Stimulated activated effector memory CD8-positive, alpha-beta T cell treated with anti-CD3 and anti-CD28 coated beads, Interleukin-12 subunit alpha, Interleukin-12 subunit beta, amount 100 ng/mL, for 72 hours (primary cell): ENCODE results near the gene RCE1.
"Not testable (repeated sequence)": the region's sequence is repeated elsewhere in the genome, so short reads cannot be mapped to it uniquely, and the experiment has no call there.

Source experiments
- ATAC-seq: fragments of 150-1000 bp; cut with Tn5 transposase; 2 replicates; pipeline ENCODE4 v1.10.0; 2021
- DNase-seq, 2 donors: peaks; one replicate each; pipeline ENCODE4 v3.0.0; 2021 to 2022; ENCODE audit warnings: low spot score in 2 of 2
- H3K27ac Mint-ChIP-seq: one replicate; pipeline ENCODE4 v1.8.0; 2022; ENCODE audit warnings: mild to moderate bottlenecking, mixed read lengths
- H3K36me3 Mint-ChIP-seq: one replicate; pipeline ENCODE4 v1.8.0; 2022; ENCODE audit warnings: mild to moderate bottlenecking, mixed read lengths
- H3K4me1 Mint-ChIP-seq: one replicate; pipeline ENCODE4 v1.8.0; 2022; ENCODE audit warnings: mixed read lengths
- H3K4me3 Mint-ChIP-seq: one replicate; pipeline ENCODE4 v1.8.0; 2022; ENCODE audit warnings: mild to moderate bottlenecking, mixed read lengths
- H3K9me3 Mint-ChIP-seq: one replicate; pipeline ENCODE4 v1.8.0; 2022; ENCODE audit warnings: mixed read lengths

Gene RCE1, protein sequence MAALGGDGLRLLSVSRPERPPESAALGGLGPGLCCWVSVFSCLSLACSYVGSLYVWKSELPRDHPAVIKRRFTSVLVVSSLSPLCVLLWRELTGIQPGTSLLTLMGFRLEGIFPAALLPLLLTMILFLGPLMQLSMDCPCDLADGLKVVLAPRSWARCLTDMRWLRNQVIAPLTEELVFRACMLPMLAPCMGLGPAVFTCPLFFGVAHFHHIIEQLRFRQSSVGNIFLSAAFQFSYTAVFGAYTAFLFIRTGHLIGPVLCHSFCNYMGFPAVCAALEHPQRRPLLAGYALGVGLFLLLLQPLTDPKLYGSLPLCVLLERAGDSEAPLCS

DNA sequence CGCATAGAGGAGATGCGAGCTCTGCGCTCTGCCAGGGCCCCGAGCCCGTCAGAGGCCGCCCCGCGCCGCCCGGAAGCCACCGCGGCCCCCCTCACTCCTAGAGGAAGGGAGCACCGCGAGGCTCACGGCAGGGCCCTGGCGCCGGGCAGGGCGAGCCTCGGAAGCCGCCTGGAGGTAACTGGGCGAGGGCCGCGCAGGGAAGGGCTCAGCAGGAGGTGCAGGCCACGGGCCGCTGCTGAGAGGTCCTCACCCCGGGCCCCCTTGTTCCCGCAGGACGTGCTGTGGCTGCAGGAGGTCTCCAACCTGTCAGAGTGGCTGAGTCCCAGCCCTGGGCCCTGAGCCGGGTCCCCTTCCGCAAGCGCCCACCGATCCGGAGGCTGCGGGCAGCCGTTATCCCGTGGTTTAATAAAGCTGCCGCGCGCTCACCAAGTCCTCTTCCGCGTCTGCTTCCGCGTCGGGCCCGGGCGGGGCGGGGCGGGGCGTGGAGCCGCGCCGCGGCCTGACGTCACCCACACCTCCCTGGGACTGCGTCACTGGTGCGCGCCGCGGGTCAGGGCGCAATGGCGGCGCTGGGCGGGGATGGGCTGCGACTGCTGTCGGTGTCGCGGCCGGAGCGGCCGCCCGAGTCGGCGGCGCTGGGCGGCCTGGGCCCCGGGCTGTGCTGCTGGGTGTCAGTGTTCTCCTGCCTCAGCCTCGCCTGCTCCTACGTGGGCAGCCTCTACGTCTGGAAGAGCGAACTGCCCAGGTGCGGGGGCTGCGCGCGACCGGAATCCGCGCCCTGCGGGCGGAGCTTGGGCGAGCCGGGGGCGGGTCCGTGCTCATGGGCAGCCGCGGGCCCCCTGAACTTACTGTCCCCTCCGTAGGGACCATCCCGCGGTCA lies at the start of gene RCE1:
TSS of gene RCE1 (plus strand) at position 546 of the 880 bp plus-strand sequence. CDS start at position 561, 15 bp downstream.
- Mint-ChIP-seq H3K27ac (peak within 1 kb of the TSS; percentile 99), H3K9me3 (no peaks in the 10 kb centered on the region), H3K4me3 (peak within 1 kb of the TSS; percentile 97), H3K36me3 (peaks cover 62% of the 10 kb centered on the region), H3K4me1 (peaks cover 57% of the 10 kb centered on the region)
- DNase-seq (peak; percentile 91 to 95), ATAC-seq (peak; percentile 95)

DNA sequence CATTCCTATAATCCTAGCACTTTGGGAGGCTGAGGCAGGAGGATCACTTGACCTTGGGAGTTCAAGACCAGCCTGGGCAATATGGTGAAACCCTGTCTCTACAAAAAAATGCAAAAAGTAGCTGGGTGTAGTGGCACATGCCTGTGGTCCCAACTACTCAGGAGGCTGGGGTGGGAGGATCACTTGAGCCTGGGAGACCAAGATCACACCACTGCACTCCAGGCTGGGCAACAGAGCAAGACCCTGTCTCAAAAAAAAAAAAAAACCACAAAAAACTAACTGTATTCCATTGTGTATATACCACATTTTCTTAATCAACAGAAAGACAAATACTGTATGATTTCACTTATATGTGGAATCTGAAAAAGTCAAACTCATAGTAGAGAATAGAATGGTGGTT lies 43.4 kb upstream of the RCE1 start:
- not testable (repeated sequence) for H3K4me3 Mint-ChIP-seq, DNase-seq, H3K4me1 Mint-ChIP-seq, H3K36me3 Mint-ChIP-seq, H3K9me3 Mint-ChIP-seq, ATAC-seq, H3K27ac Mint-ChIP-seq

DNA sequence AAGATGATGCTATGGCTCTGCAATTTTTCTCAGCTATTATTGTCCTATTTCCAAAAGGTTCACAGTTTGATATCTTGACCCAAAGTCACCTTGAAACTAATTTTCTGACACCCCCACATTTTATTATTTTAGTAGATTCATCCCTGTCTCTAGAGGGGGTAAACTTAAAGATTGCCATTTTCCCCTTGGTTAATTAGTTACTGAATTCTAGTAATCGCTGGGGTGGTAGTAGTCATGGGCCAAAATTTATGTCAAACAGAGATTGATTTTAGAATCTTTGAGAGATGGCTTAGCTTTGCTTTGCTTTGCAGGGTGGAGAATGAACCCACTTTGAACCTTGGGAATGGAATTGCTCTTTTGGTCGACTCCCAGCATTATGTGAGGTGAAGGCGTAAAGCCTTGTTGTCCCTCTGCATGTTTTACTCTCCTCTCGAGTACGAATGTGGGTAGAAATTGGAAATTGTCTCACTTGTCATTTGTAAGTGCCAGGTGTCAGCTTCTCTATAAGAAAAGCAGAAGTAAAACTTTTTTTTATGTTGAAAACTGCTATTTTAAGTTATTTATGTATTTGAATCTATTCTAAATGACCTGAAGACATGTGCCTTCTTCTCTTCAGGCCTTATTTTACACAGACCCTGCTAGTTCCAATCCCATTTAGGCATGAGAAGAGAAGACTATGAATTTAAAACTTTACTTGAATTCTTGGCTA lies 42.4 kb upstream of the RCE1 start:
- H3K4me1 Mint-ChIP-seq: no peaks in the 10 kb centered on the region
- DNase-seq (no peak), ATAC-seq (no peak)
- H3K27ac Mint-ChIP-seq: no peak overlapping the region
- H3K4me3 Mint-ChIP-seq: no peak overlapping the region
- H3K9me3 Mint-ChIP-seq: no peaks in the 10 kb centered on the region
- H3K36me3 Mint-ChIP-seq: no peaks in the 10 kb centered on the region

DNA sequence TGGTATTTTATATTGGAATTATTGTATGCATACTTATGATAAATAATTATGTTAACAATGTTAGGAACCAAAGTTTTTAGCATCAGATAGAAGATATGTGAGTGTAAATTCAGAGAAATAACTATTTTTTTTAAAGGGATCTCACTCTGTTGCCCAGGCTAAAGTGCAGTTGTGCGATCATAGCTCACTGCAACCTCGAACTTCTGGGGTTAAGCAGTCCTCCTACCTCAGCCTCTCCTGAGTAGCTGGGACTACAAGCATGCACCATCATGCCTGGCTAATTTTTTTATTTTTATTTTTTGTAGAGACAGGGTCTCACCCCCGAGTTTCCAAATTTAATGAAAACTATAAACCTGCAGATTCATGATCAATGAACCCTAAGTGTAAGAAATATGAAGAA lies 33.6 kb upstream of the RCE1 start:
- no peak overlapping the region for H3K4me3 Mint-ChIP-seq
- no peak overlapping the region for H3K27ac Mint-ChIP-seq
- ATAC-seq (no peak), DNase-seq (no peak)
- H3K4me1 Mint-ChIP-seq: no peaks in the 10 kb centered on the region
- H3K9me3 Mint-ChIP-seq: no peaks in the 10 kb centered on the region
- H3K36me3 Mint-ChIP-seq: no peaks in the 10 kb centered on the region

DNA sequence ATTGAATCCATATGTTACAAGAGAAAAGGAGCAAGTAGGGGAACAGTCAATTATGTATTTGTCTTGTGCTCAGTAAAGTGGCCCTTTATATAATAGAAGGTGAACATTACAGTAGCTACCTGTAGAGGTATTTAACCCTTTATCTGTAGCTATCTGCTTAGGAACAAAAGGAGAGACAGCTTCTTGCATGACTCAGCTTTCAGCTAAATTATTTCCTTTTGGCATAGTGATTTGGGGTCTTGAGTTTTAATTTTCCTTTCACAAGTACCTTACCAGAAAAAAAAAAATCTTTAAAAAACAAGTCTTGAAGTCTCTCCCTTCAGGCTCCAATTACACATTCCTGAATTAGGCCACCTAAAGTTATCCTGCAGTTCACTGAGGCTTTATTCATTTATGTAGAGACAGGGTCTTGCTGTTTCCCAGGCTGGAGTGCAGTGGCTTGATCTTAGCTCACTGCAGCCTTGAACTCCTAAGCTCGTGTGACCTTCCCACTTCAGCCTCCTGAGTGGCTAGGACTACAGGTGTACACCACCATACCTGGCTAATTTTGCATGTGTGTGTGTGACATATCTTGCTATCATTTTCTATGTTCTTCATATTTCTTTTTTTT lies 32.6 kb upstream of the RCE1 start:
- Mint-ChIP-seq H3K27ac (no peak overlapping the region), H3K36me3 (no peaks in the 10 kb centered on the region), H3K9me3 (no peaks in the 10 kb centered on the region), H3K4me1 (peaks cover 2% of the 10 kb centered on the region), H3K4me3 (no peak overlapping the region)
- no peak for ATAC-seq
- DNase-seq: no peak

DNA sequence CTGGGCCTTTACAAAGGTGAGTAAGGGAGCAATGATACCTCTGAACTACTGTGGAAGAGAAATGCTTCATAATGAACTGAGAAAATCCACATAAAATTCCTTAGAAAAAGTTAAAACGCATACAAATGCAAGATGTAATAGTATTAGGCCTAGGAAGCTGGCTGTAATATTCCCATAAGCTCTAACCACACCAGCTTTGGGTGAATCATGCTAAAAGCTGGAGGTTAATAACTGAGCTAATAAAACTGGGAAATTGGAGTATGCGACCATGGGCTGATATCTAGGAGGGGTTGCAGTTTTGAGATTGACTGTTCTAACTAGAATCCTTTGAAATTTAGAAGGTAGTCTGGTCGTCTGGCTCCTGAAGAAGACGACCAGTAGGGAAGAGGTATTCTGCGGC lies 28.6 kb upstream of the RCE1 start:
- DNase-seq: no peak
- ATAC-seq: no peak
- H3K4me1 Mint-ChIP-seq: peaks cover 5% of the 10 kb centered on the region
- H3K27ac Mint-ChIP-seq: peak overlapping the region; percentile 33
- no peak overlapping the region for H3K4me3 Mint-ChIP-seq
- H3K36me3 Mint-ChIP-seq: no peaks in the 10 kb centered on the region
- no peaks in the 10 kb centered on the region for H3K9me3 Mint-ChIP-seq

DNA sequence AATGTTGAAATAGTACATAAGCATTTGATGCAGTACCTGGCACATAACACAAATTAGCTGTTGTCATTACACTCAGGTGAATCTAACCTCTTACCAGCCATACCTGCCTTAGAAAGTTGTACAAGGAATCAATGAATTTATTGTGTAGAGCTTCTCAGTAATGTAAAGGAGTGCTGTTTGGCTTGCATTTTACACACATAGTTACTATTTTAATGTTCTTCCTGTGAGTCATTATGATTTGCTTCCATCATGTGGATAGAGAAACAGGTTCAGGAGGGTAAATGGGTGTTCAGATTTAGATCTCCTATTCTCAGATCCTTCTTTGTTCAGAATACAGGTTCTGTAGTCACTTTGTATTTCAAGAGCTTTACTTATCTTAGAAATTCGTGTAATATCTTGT lies 27.6 kb upstream of the RCE1 start:
- Mint-ChIP-seq H3K4me3 (no peak overlapping the region), H3K9me3 (no peaks in the 10 kb centered on the region), H3K27ac (no peak overlapping the region), H3K36me3 (no peaks in the 10 kb centered on the region), H3K4me1 (peaks cover 5% of the 10 kb centered on the region)
- ATAC-seq (no peak), DNase-seq (no peak)

DNA sequence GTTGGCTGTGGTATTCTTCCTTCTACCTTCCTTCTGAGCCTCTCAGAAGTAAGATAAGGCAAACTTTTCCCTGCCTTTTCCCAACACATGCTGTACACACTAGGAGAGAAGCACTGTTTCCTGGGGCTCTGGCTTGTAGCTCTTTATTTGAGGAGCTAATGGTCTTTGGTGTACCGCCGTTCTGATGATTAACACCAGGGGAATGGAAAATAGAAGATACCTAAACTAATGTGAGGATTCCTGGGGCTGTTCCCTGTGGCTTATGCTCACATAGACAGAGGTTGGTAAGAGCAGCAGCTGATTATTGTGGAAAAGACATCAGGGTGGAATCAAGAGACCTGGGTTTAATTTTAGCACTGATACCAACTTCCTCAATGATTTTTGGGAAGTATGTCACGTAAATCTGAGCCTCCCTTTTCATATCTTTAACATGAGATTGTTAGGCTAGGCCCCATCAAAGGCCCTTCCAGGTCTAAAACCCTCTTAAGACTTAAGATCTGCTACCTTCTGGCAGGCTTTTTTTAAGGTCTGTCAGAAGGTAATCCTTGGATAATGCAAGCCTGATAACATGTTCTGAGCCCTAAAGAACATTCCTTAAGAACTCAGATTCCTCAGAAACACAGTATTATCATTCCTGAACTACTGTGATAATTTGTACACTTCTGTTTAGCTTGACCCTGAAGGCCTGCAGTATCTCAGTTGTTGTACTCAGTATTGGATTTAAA lies 24.8 kb upstream of the RCE1 start:
- ATAC-seq (no peak), DNase-seq (no peak)
- Mint-ChIP-seq H3K36me3 (no peaks in the 10 kb centered on the region), H3K27ac (peak overlapping the region; percentile 45), H3K4me3 (no peak overlapping the region), H3K9me3 (no peaks in the 10 kb centered on the region), H3K4me1 (peaks cover 5% of the 10 kb centered on the region)

DNA sequence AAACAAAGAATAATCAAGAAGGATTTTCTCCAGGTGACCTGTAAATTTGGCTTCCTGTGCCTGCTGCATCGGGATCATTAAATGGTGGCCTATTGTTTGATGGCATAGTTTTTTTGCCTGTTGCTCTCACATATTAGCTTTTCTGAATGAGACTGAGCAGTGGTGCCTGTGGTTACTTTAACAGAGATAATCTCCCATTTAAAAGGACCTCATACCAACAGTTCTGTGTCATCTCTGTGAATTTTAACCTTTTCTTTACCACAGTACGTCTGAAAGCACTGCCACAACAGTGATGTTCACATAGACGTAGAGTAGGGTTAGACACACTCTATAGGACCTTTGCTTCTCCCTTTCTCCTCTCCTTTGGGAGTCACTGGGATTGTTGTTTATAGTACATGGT lies 22.9 kb upstream of the RCE1 start:
- Mint-ChIP-seq H3K27ac (no peak overlapping the region), H3K36me3 (no peaks in the 10 kb centered on the region), H3K4me1 (peaks cover 5% of the 10 kb centered on the region), H3K9me3 (no peaks in the 10 kb centered on the region), H3K4me3 (no peak overlapping the region)
- DNase-seq: no peak
- no peak for ATAC-seq

DNA sequence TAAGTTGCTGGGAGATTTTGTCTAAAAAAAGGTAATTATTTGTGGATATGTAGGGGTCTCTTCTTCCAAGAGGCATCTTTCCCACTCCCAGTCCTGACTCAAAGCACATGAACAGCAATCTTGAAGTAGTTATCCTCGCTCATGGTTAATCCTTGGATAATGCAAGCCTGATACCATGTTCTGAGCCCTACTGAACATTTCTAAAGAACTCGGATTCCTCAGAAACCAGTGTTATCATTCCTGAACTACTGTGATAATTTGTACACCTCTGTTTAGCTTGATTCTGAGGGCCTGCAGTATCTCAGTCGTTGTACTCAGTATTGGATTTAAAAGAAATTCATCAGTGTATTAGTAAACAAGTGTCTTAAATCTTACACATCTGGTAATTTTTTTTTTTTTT lies 22.3 kb upstream of the RCE1 start:
- H3K36me3 Mint-ChIP-seq: no peaks in the 10 kb centered on the region
- no peak for DNase-seq
- H3K27ac Mint-ChIP-seq: no peak overlapping the region
- no peaks in the 10 kb centered on the region for H3K9me3 Mint-ChIP-seq
- peaks cover 1% of the 10 kb centered on the region for H3K4me1 Mint-ChIP-seq
- no peak for ATAC-seq
- no peak overlapping the region for H3K4me3 Mint-ChIP-seq

DNA sequence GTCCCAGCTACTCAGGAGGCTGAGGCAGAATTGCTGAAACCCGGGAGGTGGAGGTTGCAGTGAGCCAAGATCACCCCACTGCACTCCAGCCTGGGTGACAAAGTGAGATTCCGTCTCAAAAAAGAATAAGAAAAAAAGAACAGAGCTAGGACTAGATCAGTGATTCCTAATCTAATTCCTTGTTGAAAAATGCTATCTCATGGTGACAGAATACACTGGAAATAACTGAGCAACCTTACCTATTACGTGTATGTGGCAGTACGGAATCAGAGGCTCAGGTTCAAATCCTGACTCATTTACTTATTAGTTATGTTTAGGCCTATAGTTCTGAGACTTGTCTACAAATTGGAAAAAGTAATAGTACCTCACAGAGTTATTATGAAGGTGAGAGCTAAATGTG lies 19.5 kb upstream of the RCE1 start:
- DNase-seq (no peak), ATAC-seq (no peak)
- H3K27ac Mint-ChIP-seq: no peak overlapping the region
- H3K9me3 Mint-ChIP-seq: no peaks in the 10 kb centered on the region
- H3K4me1 Mint-ChIP-seq: no peaks in the 10 kb centered on the region
- peaks cover 5% of the 10 kb centered on the region for H3K36me3 Mint-ChIP-seq
- no peak overlapping the region for H3K4me3 Mint-ChIP-seq

DNA sequence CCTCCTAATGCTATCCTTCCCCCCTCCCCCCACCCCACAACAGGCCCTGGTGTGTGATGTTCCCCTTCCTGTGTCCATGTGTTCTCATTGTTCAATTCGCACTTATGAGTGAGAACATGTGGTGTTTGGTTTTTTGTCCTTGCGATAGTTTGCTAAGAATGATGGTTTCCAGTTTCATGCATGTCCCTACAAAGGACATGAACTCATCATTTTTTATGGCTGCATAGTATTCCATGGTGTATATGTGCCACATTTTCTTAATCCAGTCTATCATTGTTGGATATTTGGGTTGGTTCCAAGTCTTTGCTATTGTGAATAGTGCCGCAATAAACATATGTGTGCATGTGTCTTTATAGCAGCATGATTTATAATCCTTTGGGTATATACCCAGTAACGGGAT lies 18.7 kb upstream of the RCE1 start:
- not testable (repeated sequence) for DNase-seq, H3K9me3 Mint-ChIP-seq, H3K4me1 Mint-ChIP-seq, H3K4me3 Mint-ChIP-seq, H3K27ac Mint-ChIP-seq, ATAC-seq
- H3K36me3 Mint-ChIP-seq: peaks cover 12% of the 10 kb centered on the region

DNA sequence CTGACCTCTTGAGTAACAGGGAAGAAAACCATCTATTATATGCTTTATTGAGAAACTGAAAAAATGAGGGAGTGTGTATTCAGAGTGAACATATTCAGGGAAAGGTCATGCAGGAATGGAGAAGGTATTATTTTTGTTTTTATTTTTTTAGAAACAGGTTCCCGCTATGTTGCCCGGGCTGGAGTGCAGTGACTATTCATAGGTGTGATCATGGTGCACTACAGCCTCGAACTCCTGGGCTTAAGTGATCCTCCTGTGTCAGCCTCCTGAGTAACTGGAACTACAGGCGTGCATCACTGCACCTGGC lies 8.7 kb upstream of the RCE1 start:
- Mint-ChIP-seq H3K4me3 (no peak overlapping the region), H3K9me3 (no peaks in the 10 kb centered on the region), H3K36me3 (peaks cover 23% of the 10 kb centered on the region), H3K4me1 (peaks cover 13% of the 10 kb centered on the region), H3K27ac (no peak overlapping the region)
- DNase-seq: no peak
- ATAC-seq: no peak

DNA sequence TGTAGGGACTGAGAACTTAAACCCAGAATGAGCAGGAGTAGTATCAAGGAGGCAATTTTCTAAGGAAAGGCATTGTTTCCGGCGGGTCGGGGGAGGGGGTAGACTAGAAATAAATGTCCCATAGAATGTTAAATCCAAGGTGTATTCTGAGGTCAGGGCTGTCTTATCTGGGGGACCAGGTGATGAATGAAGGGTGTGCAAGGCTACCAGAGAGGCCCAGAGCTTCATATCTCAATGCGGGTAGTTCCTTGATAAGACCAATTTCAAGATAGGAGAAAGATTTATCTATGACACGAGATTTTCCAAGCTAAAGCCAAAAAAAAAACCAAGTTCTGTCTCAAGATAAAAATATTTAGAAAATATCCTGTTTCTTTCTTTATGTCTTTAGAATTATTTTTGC lies 8.3 kb upstream of the RCE1 start:
- H3K27ac Mint-ChIP-seq: no peak overlapping the region
- H3K4me3 Mint-ChIP-seq: no peak overlapping the region

More for the DNA sequence above, 8.3 kb upstream of the RCE1 start:
- peaks cover 27% of the 10 kb centered on the region for H3K36me3 Mint-ChIP-seq
- DNase-seq (no peak), ATAC-seq (no peak)
- peaks cover 16% of the 10 kb centered on the region for H3K4me1 Mint-ChIP-seq
- H3K9me3 Mint-ChIP-seq: no peaks in the 10 kb centered on the region
